GM18526 (cell line): Measurements from ENCODE around the gene MST1R.

Source experiments
- POLR2A ChIP-seq: IDR thresholded peaks from 3 replicates; pipeline ENCODE4 v1.6.1; 2011; ENCODE audit not compliant: insufficient read length; ENCODE audit errors: extremely low read depth

Gene MST1R

DNA sequence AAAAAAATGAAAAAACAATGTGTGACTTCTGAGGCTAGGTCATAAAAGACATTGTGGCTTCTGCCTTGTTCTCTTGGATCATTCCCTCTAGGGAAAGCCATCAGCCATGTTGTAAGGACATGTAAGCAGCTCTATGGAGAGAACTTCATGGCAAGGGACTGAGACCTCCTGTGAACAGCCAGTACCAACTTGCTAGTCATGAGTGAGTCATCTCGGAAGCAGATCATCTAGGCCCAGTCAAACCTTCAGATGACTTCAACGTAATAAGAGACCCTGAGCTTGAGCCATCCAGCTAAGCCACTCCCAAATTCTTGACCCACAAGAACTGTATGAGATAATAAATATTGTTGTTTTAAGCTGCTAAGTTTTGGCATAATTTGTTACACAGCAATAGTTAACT, 21.0 kb upstream of the MST1R start:
- no peak for TF ChIP-seq POLR2A

DNA sequence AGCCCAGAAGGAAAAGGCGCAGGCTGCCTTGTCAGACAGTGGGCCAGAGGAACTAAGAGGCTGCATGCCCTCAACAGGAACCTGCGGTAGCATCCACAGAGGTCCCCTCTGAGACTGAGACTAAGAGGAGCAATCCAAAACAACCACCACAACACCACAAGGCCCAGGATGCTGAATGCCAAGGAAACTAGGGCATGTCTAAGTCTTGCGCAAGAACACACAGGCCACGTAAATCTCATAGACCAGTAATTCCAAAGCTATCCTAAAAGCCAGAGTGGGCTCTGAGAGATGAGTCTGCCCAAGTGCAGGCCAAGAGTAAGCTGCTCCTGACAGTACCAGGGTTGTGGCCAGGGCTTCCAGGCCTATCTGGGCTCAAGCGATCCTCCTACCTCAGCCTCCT, 13.0 kb upstream of the MST1R start:
- no peak for TF ChIP-seq POLR2A

DNA sequence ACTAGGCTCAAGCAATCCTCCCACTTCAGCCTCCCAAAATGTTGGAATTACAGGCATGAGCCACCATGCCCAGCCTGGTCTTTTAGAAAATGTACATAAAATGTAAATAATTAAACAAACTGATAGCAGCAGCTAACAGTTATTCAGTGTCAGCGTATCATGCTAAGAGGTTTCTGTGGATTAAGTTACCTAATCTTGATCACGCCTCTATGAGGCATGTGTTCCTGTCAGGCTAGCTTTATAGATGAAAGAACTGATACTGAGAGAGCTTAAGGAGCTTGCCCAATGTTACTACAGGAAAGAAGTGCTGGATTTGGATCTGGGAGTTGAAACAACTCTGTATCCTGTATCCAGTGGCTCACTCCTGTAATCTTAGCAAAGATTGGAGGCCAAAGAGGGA, 11.2 kb upstream of the MST1R start:
- no peak for TF ChIP-seq POLR2A

DNA sequence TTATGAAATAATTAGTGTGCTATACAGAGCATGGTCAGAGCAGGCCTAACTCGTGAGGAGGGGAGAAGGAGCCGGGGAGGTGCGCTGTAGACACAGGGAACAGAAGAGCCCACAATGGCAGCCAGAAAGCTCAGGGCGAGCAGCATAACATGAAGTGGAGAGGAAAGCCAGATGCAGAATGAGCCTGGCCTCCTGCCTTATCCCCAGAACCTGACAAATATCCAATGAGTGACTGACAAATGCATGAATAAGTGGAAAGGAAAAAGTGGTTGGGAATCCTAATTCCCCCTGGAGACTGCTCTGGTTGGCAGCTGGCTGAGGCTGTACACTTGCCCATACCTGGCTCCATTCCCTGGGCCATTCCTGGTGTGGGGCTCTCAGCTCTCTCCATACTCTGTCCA, 9.2 kb upstream of the MST1R start:
- no peak for TF ChIP-seq POLR2A

- no peak for TF ChIP-seq POLR2A
Measured at GRCh38 chr3:49911611-49912010, 7.9 kb upstream of the MST1R start.

GRCh38 chr3:49911124-49911420, 7.4 kb upstream of the MST1R start:
- no peak for TF ChIP-seq POLR2A

- TF ChIP-seq POLR2A: no peak
Measured at GRCh38 chr3:49910409-49911123, 6.9 kb upstream of the MST1R start.

DNA sequence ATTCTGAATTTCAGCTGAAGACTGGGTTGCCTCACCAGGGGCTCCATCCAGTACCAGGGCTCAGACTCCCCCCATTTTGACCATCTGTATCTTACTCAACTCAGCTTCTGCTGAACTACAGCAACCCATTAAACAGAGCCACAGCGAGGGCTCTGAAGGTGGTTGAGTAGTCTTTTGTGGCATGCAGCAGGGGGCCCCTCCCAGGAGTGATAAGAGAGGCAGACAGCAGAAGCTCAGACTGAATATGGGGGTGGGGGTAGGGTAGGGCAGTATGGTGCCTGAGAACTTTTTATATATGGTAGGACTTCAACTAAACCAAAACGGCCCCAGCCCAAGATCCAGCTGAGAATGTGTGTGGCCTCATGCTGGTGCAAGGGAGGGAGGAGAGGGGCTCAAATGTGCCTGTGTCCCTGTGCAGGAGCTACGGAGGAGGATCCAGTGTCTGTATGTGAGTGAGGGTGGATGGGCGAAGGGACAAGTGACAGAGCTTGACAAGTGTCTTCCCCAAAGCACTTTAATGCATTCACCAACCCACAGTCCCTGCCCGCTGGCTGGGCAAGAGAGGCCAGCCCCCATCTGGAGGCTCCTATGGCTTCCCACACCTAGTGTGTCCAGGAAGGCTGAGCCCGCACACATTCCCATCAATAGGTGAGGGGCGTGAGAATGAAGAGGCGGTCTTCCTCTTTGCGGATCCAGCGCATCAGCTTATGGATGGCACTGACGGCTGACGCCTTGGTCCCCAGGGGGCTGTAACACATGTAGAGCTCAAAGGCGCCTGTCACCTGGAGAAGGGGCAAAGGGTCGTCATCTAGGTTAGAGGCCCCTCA, 4.9 kb upstream of the MST1R start:
- no peak for TF ChIP-seq POLR2A

DNA sequence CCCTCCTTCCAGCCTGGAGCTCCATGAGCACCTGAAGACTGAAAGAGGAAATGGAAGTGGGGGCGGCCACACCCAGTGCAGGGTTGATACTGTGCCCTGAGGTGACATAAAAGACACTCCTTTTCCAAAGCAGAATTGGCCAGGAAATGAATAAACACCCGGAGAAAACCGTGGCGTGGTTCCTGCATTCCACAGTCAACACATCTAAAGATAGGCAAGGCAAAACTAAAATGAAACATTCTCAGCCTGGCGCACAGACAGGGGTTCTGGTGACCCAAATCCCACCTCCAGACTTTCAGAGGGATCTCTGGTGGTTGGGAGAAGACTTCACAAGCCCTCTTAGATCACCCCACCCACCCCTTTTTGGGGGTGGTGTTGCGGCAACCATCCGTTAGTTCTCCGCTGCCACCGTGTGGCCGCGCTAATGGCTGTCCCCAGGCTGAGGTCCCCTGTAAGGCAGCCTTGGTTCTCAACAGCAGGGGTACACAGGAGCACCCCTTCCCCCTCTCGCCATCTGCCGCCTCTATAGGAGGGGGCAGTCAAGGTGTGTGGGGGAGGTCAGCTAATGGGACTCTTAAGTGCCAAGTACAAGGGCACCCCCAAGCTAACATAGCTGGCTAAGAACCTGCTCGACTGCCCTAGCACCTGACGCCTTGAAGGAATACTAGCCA, 2.5 kb upstream of the MST1R start:
- no peak for TF ChIP-seq POLR2A

- no peak for TF ChIP-seq POLR2A
Measured at GRCh38 chr3:49902511-49903345, 945 bp downstream of the MST1R start.

GRCh38 chr3:49901366-49902339, 2.0 kb downstream of the MST1R start:
- no peak for TF ChIP-seq POLR2A

GRCh38 chr3:49900491-49901153, 3.1 kb downstream of the MST1R start:
- no peak for TF ChIP-seq POLR2A

DNA sequence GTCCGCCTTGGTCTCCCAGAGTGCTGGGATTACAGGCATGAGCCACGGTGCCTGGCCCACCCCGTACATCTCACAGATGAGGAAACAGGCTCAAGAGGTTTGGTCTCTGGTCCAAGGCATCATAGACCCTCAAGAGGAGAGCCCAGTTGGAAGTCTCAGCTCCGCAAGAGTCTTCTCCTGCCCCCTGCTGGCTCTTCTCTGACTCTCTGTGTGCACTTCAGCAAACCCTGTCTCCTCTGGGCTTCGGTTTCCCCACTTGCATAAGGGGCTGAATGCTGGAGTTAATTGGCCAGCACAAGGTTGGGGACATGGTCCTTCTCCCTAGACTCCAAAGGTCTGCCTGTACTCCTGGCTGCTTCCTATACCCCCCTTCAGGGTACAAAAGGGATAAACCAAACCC, 3.9 kb downstream of the MST1R start:
- TF ChIP-seq POLR2A: no peak

GRCh38 chr3:49898991-49899390, 4.7 kb downstream of the MST1R start:
- TF ChIP-seq POLR2A: no peak
